GM12878 (cell line): ENCODE results near the gene BNIP5. TPM values are rescaled to one million over a fixed set of nuclear protein-coding genes. Genes with fewer than 3 reads are reported as not detected.

ENCODE experiments used
- CHD1 ChIP-seq: IDR thresholded peaks from 2 replicates; pipeline ENCODE4 v1.6.1; 2012; ENCODE audit warnings: low read depth, low read length, improper control_type of control experiment
- GABPA ChIP-seq: IDR thresholded peaks from 2 replicates; pipeline ENCODE4 v1.6.1; 2014; ENCODE audit warnings: antibody characterized with exemption, low read depth, mild to moderate bottlenecking, inconsistent platforms
- NR2C1 ChIP-seq: fragments of 450-650 bp; IDR thresholded peaks from 2 replicates; pipeline ENCODE4 v1.6.1; 2017; ENCODE audit warnings: antibody characterized with exemption, mild to moderate bottlenecking, moderate library complexity
- RAD21 ChIP-seq: IDR thresholded peaks from 2 replicates; pipeline ENCODE4 v1.6.1; 2011; ENCODE audit warnings: mild to moderate bottlenecking, low read depth, low read length, moderate library complexity; ENCODE audit not compliant: insufficient read depth
- ZNF217 ChIP-seq: fragments of 450-650 bp; IDR thresholded peaks from 2 replicates; pipeline ENCODE4 v1.6.1; 2017; ENCODE audit warnings: antibody characterized with exemption, mild to moderate bottlenecking
- ZNF384 ChIP-seq: IDR thresholded peaks from 2 replicates; pipeline ENCODE4 v1.6.1; 2012; ENCODE audit warnings: low read depth, mild to moderate bottlenecking, low read length, improper control_type of control experiment, borderline replicate concordance
- ZZZ3 ChIP-seq: IDR thresholded peaks from 2 replicates; pipeline ENCODE4 v1.6.1; 2011; ENCODE audit warnings: low read depth; ENCODE audit not compliant: control insufficient read depth, insufficient read length
- polyA plus RNA-seq, 11 experiments: library from polyadenylated mRNA; depleted of rRNA in 4 of 11; unstranded in 6 of 11; stranded (reverse) in 5 of 11; fragments of >200 nt; fragmentation: Nextera tagmentation in 4 of 11; fragmentation: Illumina TruSeq in 1 of 11; extraction: Ambion mirVana in 4 of 11; extraction: Trizol in 1 of 11; gene quantifications; 1 replicate in 1 of 11; 2 replicates in 10 of 11; pipeline versions ENCODE4 v1.2.1 to v1.2.3, GENCODE V29; 2011 to 2016; ENCODE audit warnings: inconsistent platforms in 2 of 11, missing spikeins in 2 of 11, low read depth in 1 of 11
- total RNA-seq, 4 experiments: library from RNA; depleted of rRNA in 3 of 4; stranded (reverse); fragments of >200 nt in 3 of 4; fragmentation: Illumina TruSeq in 1 of 4; extraction: Trizol in 1 of 4; gene quantifications; 2 replicates each; pipeline versions ENCODE4 v1.2.1 to v1.2.3, GENCODE V29; 2013 to 2021
- TF ChIP-seq, protein P1 (sequence below): fragments of 450-650 bp; formaldehyde crosslinking; IDR thresholded peaks from 2 replicates; pipeline ENCODE4 v1.5.0; 2022; ENCODE audit warnings: mild to moderate bottlenecking, missing genetic modification characterization

BNIP5 gene
- total and polyA plus RNA-seq, 10 of the 15 experiments (the other 5 are each of a cell fraction or from before 2014, with no cell fraction given): 0.02 to 0.68 (median 0.05) TPM; not detected in 2

DNA sequence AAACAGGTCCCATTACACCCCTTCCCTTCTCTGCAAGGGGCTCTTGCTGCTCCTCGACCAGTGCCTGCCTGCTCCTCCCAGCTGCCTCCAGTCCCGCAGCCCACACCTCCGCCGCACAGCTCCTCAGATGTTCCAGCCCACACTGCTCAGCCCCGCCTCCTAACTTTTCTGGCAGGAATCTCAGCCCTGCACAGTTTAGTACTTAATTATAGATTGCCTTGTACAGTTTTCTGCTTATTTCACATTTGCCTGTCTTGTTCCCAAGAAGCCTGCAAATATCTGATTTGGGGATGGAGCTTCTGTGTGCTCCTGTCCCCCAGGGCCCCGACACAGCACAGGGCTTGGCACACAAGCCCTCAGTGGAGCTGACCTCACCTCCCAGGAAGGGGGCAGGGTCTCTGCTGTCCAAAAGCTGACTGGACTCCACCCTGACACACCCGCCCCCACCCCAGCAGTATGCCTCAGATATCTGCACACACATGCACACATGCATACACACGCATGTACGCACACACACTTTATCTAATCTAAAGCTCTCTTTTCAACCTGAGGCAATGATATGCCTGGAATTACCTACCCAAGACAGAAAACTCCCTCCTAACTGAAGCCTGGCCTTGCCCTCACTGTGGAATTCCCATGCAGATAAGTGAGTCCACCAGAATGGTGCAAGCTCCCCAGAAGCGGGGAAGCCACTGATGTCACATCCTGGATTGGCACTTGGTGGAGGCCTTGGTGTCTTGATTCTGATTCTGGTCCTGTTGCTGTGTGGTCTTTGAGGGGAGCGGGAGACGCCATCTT, 68.0 kb downstream of the BNIP5 start (continued):
- TF ChIP-seq, protein P1, sequence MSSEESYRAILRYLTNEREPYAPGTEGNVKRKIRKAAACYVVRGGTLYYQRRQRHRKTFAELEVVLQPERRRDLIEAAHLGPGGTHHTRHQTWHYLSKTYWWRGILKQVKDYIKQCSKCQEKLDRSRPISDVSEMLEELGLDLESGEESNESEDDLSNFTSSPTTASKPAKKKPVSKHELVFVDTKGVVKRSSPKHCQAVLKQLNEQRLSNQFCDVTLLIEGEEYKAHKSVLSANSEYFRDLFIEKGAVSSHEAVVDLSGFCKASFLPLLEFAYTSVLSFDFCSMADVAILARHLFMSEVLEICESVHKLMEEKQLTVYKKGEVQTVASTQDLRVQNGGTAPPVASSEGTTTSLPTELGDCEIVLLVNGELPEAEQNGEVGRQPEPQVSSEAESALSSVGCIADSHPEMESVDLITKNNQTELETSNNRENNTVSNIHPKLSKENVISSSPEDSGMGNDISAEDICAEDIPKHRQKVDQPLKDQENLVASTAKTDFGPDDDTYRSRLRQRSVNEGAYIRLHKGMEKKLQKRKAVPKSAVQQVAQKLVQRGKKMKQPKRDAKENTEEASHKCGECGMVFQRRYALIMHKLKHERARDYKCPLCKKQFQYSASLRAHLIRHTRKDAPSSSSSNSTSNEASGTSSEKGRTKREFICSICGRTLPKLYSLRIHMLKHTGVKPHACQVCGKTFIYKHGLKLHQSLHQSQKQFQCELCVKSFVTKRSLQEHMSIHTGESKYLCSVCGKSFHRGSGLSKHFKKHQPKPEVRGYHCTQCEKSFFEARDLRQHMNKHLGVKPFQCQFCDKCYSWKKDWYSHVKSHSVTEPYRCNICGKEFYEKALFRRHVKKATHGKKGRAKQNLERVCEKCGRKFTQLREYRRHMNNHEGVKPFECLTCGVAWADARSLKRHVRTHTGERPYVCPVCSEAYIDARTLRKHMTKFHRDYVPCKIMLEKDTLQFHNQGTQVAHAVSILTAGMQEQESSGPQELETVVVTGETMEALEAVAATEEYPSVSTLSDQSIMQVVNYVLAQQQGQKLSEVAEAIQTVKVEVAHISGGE (CRISPR knock-in tag): no peak
- no peak for TF ChIP-seq ZZZ3
- no peak for TF ChIP-seq ZNF384
- no peak for TF ChIP-seq GABPA
- TF ChIP-seq CHD1: no peak
- no peak for TF ChIP-seq RAD21
- no peak for TF ChIP-seq NR2C1
- TF ChIP-seq ZNF217: no peak
